Osteoblast (primary cell): ENCODE measurements around the gene IQCH. TPM values are rescaled to one million over a fixed set of nuclear protein-coding genes. Genes with fewer than 3 reads are reported as not detected.

Experiments used
- DNase-seq: peaks from one replicate; pipeline ENCODE4 v3.0.0; 2011; ENCODE audit warnings: low spot score, mixed read lengths; ENCODE audit not compliant: insufficient read length; ENCODE audit errors: missing footprints
- H2AFZ ChIP-seq: 2 replicates; pipeline ENCODE4 v1.6.0; 2011; ENCODE audit warnings: mild to moderate bottlenecking, low read length
- H3K27ac ChIP-seq: 2 replicates; pipeline ENCODE4 v1.5.1; 2011; ENCODE audit warnings: mild to moderate bottlenecking, low read depth, low read length, moderate library complexity
- H3K27me3 ChIP-seq: 2 replicates; pipeline ENCODE4 v1.6.0; 2012; ENCODE audit warnings: mild to moderate bottlenecking, control low read depth, inconsistent platforms, low read length, moderate library complexity; ENCODE audit not compliant: insufficient read depth
- H3K36me3 ChIP-seq: 2 replicates; pipeline ENCODE4 v1.5.1; 2011; ENCODE audit warnings: mild to moderate bottlenecking, low read length, control low read depth, moderate library complexity; ENCODE audit not compliant: insufficient read depth
- H3K4me1 ChIP-seq: 2 replicates; pipeline ENCODE4 v1.5.1; 2011; ENCODE audit warnings: mild to moderate bottlenecking, low read length, control low read depth, moderate library complexity; ENCODE audit not compliant: insufficient read depth
- H3K4me2 ChIP-seq: 2 replicates; pipeline ENCODE4 v1.6.0; 2011; ENCODE audit warnings: mild to moderate bottlenecking, low read length; ENCODE audit not compliant: insufficient read depth
- H3K4me3 ChIP-seq: fragments of 200-600 bp; sonication (generic); 3 replicates; pipeline ENCODE4 v1.5.1; 2012; ENCODE audit warnings: mild to moderate bottlenecking, low read length, inconsistent platforms; ENCODE audit not compliant: insufficient read depth
- H3K79me2 ChIP-seq: 2 replicates; pipeline ENCODE4 v1.6.0; 2012; ENCODE audit warnings: mild to moderate bottlenecking, low read length, control low read depth, inconsistent platforms; ENCODE audit not compliant: insufficient read depth
- H3K9me3 ChIP-seq: 2 replicates; pipeline ENCODE4 v1.5.1; 2011; ENCODE audit warnings: low read depth, low read length, control low read depth
- H4K20me1 ChIP-seq: 2 replicates; pipeline ENCODE4 v1.6.0; 2012; ENCODE audit warnings: mild to moderate bottlenecking, low read length, control low read depth; ENCODE audit not compliant: insufficient read depth
- total RNA-seq: library from RNA; depleted of rRNA; stranded (reverse); fragments of >200 nt; gene quantifications from 2 replicates; pipeline ENCODE4 v1.2.3, GENCODE V29; 2012
- TF ChIP-seq, protein P1 (sequence below): IDR thresholded peaks from 2 replicates; pipeline ENCODE4 v1.5.1; 2011; ENCODE audit warnings: mild to moderate bottlenecking, low read depth, low read length, moderate library complexity; ENCODE audit errors: extremely low read depth

IQCH gene
- total RNA-seq, 1 donor: 5.8 TPM

DNA sequence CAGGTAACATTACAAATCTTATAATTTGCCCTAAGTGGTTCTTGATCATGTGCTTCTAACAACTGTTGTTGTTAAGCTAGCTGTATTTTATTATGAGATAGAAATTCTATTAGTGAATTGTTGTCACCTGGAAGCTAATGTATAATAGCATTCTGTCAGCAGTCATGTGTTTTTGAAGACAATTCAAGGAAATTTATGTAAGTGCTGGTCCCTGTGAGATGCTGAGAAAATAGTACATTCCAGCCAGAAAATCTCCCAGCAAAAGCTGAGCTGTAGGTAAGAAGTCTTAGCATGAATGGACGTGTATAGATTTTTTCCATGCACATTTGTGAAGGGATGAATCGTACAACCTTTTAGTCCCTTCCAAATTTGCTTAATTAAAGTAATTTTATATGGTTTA lies 146.3 kb downstream of the IQCH start:
- H3K27ac ChIP-seq: no peak overlapping the region
- no peaks in the 10 kb centered on the region for H3K9me3 ChIP-seq
- H3K4me3 ChIP-seq: no peak overlapping the region
- no peaks in the 10 kb centered on the region for H3K79me2 ChIP-seq
- H2AFZ ChIP-seq: no peak overlapping the region
- no peak for DNase-seq
- no peaks in the 10 kb centered on the region for H4K20me1 ChIP-seq
- H3K4me1 ChIP-seq: peaks cover 5% of the 10 kb centered on the region
- TF ChIP-seq, protein P1, sequence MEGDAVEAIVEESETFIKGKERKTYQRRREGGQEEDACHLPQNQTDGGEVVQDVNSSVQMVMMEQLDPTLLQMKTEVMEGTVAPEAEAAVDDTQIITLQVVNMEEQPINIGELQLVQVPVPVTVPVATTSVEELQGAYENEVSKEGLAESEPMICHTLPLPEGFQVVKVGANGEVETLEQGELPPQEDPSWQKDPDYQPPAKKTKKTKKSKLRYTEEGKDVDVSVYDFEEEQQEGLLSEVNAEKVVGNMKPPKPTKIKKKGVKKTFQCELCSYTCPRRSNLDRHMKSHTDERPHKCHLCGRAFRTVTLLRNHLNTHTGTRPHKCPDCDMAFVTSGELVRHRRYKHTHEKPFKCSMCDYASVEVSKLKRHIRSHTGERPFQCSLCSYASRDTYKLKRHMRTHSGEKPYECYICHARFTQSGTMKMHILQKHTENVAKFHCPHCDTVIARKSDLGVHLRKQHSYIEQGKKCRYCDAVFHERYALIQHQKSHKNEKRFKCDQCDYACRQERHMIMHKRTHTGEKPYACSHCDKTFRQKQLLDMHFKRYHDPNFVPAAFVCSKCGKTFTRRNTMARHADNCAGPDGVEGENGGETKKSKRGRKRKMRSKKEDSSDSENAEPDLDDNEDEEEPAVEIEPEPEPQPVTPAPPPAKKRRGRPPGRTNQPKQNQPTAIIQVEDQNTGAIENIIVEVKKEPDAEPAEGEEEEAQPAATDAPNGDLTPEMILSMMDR: no peak
- no peak overlapping the region for H3K4me2 ChIP-seq
- no peaks in the 10 kb centered on the region for H3K27me3 ChIP-seq
- H3K36me3 ChIP-seq: no peaks in the 10 kb centered on the region

DNA sequence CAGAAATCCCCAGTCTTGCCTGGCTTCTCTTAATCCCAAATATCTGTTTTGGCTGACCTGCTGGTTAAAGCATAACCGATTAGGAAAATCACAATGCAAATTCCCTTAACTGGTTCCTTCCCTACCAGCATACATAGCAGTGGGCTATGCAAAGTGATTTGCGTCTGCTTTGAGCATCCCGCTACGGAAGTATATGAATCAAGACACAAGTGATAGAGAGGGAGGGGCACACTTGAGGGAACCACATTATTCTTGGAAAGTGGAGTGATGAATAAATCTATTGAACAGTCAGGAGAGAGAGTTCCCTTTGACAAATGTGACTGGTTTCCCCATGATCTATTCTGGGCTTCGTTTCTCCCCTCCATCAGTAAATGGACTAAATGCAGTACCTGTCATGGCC lies 146.8 kb downstream of the IQCH start:
- DNase-seq: no peak

DNA sequence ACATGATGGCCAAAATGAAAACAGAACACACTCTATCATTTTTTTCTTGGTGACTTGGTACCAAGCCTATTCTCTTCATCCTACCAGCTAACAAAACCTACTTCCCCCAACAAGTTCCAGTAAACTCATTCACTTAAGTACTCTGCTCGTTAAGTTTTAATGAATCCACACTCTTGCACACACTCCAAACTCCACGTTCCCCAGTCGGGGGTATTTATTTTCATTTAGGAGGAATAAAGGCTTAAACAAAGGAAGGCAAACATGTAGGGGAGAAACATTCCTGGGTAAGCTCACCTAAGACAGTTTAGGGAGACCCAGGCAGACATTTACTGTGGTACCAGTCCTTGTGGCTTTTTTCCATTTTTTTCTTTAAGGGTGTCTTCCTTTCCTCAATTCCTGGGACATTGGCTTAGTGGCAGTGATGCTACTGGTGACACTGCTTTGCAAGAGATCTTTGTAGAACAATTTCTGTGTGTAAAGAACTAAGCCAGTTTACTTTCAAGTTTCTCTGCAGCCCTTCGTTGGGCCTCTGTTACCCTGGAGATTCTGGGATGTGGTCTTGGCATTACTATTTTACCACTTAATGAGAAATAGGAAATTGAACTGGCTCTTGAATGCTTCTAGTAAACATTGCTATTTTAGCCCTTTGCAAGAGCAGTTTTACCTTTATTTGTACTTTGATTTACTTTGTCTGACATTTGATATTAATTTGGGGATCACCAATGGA lies 149.0 kb downstream of the IQCH start:
- peaks cover 10% of the 10 kb centered on the region for H3K4me1 ChIP-seq
- no peak for DNase-seq
- H3K79me2 ChIP-seq: no peaks in the 10 kb centered on the region
- no peak overlapping the region for H3K4me3 ChIP-seq
- H4K20me1 ChIP-seq: no peaks in the 10 kb centered on the region
- H3K4me2 ChIP-seq: no peak overlapping the region
- H3K27ac ChIP-seq: no peak overlapping the region
- no peaks in the 10 kb centered on the region for H3K27me3 ChIP-seq
- H3K9me3 ChIP-seq: no peaks in the 10 kb centered on the region
- H3K36me3 ChIP-seq: no peaks in the 10 kb centered on the region
- TF ChIP-seq, protein P1: no peak
- H2AFZ ChIP-seq: no peak overlapping the region

More for the DNA sequence above, 146.8 kb downstream of the IQCH start:
- Histone ChIP-seq H4K20me1 (no peaks in the 10 kb centered on the region), H3K9me3 (no peaks in the 10 kb centered on the region), H3K27ac (no peak overlapping the region), H3K4me2 (no peak overlapping the region), H2AFZ (no peak overlapping the region), H3K36me3 (no peaks in the 10 kb centered on the region), H3K79me2 (no peaks in the 10 kb centered on the region), H3K27me3 (no peaks in the 10 kb centered on the region), H3K4me3 (no peak overlapping the region), H3K4me1 (peaks cover 10% of the 10 kb centered on the region)
- TF ChIP-seq, protein P1: no peak

DNA sequence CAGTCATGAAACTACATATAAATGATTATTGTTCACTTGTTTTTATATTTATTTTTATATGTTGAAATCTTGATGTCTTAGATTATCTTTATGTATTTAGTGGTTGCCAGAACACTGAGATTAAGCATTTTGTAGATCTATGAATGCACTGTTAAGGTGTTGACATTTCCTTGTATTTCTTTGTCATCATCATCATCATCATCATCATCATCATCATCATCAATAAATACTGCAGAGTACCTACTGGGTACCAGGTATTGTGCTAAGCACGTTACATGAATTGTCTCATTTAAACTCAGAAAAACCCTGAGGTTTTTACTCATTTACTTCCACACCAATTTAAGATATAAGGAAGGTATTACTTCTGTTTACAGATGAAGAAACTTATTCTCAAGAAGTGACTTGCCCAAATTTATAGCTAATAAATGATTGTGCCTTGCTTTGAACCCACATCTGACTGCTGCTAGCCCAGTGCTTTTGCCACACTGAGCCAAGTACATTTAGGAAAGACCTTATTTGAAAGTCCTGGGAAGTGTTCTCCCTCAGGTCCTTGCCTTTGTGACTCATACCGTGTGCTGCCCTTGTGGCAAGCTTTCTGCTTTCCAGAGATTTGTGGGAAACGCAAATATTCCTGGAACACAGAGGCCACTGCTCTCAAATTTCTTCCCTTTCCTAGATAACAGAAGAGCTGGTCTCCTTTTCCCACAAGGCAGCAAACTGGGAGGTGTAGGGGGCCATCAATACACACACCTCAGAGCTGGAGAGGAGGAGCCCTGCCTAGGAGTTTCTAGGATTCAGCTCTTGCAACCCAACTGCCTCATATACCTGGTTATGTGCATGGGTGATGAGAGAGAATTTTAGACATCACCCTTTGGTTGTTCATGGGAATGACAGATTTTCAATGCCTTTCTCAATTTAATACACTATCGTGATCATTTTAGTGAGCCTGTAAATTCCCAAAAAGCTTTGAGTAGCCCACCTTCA lies 150.9 kb downstream of the IQCH start:
- H3K27ac ChIP-seq: no peak overlapping the region
- no peaks in the 10 kb centered on the region for H3K27me3 ChIP-seq
- TF ChIP-seq, protein P1: no peak
- no peaks in the 10 kb centered on the region for H3K79me2 ChIP-seq
- no peaks in the 10 kb centered on the region for H3K36me3 ChIP-seq
- no peak overlapping the region for H3K4me3 ChIP-seq
- H3K4me2 ChIP-seq: no peak overlapping the region
- no peak overlapping the region for H2AFZ ChIP-seq
- no peaks in the 10 kb centered on the region for H3K9me3 ChIP-seq
- no peaks in the 10 kb centered on the region for H4K20me1 ChIP-seq
- no peak for DNase-seq
- peaks cover 10% of the 10 kb centered on the region for H3K4me1 ChIP-seq
